ENCODE results near the gene ARL4D.

DNA sequence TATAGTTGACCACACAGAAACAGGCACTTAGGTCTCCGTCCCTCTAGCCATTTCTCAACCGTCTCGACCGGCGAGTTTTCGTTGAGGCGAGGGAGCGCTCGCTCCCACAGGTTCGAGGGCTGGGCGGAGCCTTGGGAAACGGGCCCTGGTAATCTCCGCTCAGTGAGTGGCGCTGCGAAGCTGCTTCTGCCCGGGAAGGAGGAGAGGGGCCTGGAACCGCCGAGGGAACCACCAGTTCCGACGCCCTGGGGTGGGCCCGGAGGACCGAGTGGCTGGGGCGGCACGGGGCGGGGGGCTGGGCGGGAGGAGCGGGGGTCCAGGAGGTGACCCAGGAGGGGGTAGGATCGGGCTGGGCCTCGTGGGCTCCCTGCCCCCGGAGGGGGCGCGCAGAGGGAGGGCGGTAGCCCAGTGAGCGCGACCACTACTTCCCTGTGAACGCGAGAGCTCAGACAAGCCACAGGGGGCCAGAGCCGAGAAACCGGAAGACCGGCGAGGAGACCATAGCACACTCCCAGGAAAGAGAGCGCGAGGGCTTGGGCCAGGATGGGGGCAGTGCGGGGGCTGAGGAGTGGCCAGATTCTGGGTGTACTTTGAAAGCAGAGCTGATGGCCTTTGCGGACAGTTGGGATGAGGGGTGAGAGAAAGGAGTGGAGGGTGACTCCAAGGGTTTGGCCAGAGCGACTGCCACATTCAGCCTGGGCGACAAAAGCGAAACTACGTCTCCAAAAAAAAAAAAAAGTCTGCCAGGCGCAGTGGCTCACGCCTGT, 29.9 kb upstream of the ARL4D start:
- TF ChIP-seq, protein P1, sequence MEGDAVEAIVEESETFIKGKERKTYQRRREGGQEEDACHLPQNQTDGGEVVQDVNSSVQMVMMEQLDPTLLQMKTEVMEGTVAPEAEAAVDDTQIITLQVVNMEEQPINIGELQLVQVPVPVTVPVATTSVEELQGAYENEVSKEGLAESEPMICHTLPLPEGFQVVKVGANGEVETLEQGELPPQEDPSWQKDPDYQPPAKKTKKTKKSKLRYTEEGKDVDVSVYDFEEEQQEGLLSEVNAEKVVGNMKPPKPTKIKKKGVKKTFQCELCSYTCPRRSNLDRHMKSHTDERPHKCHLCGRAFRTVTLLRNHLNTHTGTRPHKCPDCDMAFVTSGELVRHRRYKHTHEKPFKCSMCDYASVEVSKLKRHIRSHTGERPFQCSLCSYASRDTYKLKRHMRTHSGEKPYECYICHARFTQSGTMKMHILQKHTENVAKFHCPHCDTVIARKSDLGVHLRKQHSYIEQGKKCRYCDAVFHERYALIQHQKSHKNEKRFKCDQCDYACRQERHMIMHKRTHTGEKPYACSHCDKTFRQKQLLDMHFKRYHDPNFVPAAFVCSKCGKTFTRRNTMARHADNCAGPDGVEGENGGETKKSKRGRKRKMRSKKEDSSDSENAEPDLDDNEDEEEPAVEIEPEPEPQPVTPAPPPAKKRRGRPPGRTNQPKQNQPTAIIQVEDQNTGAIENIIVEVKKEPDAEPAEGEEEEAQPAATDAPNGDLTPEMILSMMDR (IDR thresholded peaks at IDR 0.05; ENCODE audit: low read length) = 0 out of 2 replicates have a peak, but pooled peaks have one; percentile 4
- no peak for TF ChIP-seq EZH2 (IDR thresholded peaks at IDR 0.05; ENCODE audit: borderline replicate concordance, low read length)
